ENCODE measurements around the gene DRC3. TPM values are rescaled to one million over a fixed set of nuclear protein-coding genes. Genes with fewer than 3 reads are reported as not detected.
A peak's percentile ranks its signal among the peaks of the same experiment; 100 is the strongest.
"Not testable (repeated sequence)": the region's sequence is repeated elsewhere in the genome, so short reads cannot be mapped to it uniquely, and the experiment has no call there.

Gene DRC3
- polyA plus RNA-seq, 3 donors from 2014 or later: 0.52 to 2.1 TPM; not detected in 1

DNA sequence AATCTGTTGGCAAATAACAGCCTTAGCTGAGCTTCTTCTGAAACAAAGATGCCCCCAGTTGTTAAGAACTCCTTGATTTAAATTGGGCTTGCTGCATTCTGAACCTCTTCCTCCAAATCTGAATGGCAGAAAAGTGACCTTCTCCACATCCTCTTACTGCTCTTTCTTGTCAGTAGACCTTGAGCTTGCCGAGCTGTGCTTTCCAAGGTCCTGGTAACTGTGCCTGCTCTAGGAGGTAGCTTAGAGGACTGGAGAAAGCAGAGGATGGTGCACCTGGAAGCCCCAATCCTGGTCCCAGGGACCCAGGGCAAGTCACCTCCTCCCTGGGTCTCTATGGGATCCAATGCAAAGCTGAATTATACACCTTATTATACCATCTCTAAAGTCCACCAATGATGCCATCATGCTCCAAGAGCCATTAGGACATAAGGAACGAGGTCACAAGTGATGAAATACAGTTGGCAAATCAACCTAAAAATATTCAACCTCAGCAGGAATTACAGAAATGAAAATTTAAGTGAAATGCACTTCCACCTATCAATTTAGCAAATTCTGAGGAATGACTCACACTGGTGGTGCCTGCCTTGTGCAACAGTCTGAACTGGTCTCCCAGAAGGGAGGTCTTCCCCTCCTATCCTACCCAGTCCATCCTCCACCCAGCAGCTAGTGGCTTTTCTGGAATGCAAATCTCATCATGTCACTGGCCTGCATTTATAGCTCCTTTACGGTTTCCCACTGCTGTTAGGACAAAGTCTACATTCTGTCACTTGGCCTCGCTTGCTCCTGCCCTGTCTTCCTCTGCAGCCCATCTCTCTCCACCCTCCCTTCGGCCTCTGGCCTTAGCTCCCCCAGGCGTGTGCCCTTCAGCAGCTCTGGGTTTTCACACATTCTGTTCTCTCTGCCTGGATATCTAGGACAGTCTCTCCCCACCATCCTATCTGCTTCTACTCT, 37.1 kb upstream of the DRC3 start:
- peaks cover 20 to 24% of the 10 kb centered on the region in 2 donors for H3K4me1 Mint-ChIP-seq
- DNase-seq: no peak
- peak overlapping the region in 5 of 6 donors; percentile 2 to 67 (median 10) for H3K27ac Mint-ChIP-seq
- H3K4me3 Mint-ChIP-seq: peak overlapping the region in 1 of 5 donors; percentile 31
- H3K27me3 Mint-ChIP-seq (ENCODE audit: low read depth in 3 of 3): peaks cover 0 to 1% (median 0%) of the 10 kb centered on the region in 3 donors
- no peaks in the 10 kb centered on the region for H3K9me3 Mint-ChIP-seq
- no peaks in the 10 kb centered on the region for H3K36me3 Mint-ChIP-seq

DNA sequence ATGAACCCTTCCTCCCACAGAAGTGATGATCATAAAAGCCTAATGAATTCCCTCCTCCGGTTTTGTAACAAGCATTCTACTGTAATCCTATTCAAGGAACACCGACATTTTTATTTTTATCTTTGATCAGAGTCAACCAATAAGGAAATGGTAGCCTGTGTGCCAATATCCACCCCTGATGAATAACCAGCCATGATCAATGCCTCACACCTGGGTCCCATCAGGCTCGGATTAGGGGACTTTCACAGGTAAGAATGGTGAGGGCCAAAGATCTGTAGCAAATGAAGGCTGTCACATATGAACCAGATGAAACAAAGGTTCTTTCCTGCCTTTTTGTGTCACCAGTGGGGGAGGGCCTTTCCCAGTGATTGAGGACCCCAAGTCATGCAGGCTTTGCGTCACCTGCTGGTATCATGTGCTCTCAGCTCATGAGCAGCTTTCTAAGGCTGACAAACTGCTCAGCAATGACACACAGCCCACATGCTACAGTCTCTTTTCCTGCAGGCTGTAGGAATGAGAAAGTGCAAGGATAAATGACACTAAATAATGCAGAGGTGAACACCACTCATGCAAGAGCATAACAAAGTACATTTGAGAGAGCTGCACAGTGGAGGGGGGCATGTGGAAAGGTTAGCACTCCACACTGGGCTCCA, 35.3 kb upstream of the DRC3 start:
- Mint-ChIP-seq H3K9me3 (no peaks in the 10 kb centered on the region), H3K4me1 (peaks cover 20 to 24% of the 10 kb centered on the region in 2 donors), H3K27me3 (ENCODE audit: low read depth in 3 of 3) (peaks cover 0 to 1% (median 0%) of the 10 kb centered on the region in 3 donors), H3K4me3 (no peak overlapping the region), H3K27ac (no peak overlapping the region), H3K36me3 (no peaks in the 10 kb centered on the region)
- DNase-seq: no peak

DNA sequence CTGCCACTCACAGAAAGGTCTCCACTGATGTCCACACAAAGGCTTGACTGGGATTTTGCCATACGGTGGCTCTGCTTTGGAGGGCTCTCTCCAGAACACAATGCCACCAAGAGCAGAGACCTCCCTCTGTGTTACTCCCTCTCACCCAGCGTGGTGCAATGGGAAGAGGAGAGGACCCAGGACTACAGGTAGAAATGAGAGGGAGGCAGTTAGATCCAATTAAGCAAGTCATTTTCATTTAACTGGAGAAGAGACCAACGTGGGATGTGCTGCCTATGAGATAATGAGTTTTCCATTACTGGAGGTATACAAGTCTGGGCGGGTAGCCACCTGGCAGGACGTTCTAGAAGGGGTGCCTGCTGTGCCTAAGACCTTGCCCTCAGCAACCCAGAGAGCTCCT, 34.7 kb upstream of the DRC3 start:
- no peak for DNase-seq
- no peak overlapping the region for H3K4me3 Mint-ChIP-seq
- no peaks in the 10 kb centered on the region for H3K9me3 Mint-ChIP-seq
- peaks cover 20 to 25% of the 10 kb centered on the region in 2 donors for H3K4me1 Mint-ChIP-seq
- peaks cover 0 to 1% (median 0%) of the 10 kb centered on the region in 3 donors for H3K27me3 Mint-ChIP-seq (ENCODE audit: low read depth in 3 of 3)
- no peak overlapping the region for H3K27ac Mint-ChIP-seq
- H3K36me3 Mint-ChIP-seq: no peaks in the 10 kb centered on the region

DNA sequence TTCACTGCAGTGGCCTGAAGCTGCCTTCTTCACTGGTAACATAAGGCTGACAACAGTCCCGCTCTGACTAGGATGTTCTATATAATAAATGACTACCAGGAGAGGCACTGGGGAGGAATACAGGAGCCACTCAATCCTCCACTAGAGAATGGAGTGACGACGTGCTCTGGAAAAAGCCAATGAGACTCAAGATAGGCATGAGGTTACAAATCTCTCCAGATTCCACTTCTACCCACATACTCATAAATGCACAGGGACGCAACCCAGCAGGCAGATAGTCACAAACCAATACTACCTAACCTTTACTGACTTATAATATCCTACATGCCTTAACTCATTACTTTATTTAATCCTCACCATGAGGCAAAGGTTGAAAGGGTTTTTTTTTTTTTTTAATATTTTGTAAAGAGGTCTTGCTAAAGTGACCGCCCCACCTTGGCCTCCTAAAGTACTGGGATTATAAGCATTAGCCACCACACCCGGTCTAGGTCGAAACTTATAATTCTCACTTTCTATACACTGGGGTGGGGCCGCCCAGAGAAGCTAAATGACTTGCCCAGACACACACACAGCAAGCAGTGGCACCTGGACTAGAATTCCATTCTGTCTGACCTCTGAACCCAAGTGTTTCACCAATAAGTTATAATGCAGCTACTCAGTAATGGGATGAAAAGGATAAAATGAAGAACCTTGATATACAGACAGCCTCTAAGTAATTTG, 34.1 kb upstream of the DRC3 start:
- Mint-ChIP-seq H3K4me3 (no peak overlapping the region), H3K4me1 (peaks cover 20 to 31% of the 10 kb centered on the region in 2 donors), H3K9me3 (no peaks in the 10 kb centered on the region), H3K27ac (no peak overlapping the region), H3K36me3 (no peaks in the 10 kb centered on the region), H3K27me3 (ENCODE audit: low read depth in 3 of 3) (peaks cover 0 to 1% (median 0%) of the 10 kb centered on the region in 3 donors)
- no peak for DNase-seq

DNA sequence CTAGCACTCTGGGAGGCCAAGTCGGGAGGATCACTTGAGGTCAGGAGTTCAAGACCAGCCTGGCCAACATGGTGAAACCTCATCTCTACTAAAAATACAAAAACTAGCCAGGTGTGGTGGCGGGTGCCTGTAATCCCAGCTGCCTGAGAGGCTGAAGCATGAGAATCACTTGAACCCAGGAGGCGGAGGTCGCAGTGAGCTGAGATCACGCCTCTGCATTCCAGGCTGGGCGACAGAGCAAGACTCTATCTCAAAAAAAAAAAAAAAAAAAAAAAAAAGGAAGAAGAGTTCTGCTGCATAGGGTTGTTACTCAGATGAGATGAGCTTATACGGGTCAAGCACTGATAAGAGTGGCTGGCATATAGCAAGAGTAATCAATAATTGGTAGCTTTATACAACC, 32.7 kb upstream of the DRC3 start:
- H3K4me1 Mint-ChIP-seq: peaks cover 17 to 31% of the 10 kb centered on the region in 2 donors
- H3K36me3 Mint-ChIP-seq; H3K27ac Mint-ChIP-seq; H3K4me3 Mint-ChIP-seq; H3K9me3 Mint-ChIP-seq; H3K27me3 Mint-ChIP-seq (ENCODE audit: low read depth in 3 of 3); DNase-seq: not testable (repeated sequence)

DNA sequence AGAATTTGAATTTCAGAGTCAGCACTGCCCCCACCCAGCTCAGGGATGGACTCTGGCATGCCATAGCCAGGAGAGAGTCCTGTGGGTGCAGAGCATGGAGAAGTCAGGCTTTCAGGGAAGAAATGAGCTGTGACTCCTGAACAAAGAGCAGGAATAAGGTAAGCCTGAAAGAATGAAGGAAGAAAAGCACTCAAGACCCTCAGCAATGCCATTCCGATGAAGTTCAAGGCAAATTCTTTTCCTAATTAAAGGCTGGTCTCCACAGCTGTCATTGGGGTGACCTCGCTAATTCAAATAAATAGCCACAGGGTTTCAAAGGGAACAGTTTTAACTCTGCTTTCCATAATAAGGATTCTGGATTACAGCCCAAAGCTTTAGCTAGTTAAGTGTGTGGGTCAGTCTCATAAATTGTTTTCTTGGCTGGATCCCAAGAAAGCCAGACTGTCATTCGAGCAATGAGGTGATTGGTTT, 32.2 kb upstream of the DRC3 start:
- no peaks in the 10 kb centered on the region for H3K9me3 Mint-ChIP-seq
- H3K27ac Mint-ChIP-seq: no peak overlapping the region
- H3K4me1 Mint-ChIP-seq: peaks cover 12 to 26% of the 10 kb centered on the region in 2 donors
- no peak overlapping the region for H3K4me3 Mint-ChIP-seq
- DNase-seq: no peak
- H3K36me3 Mint-ChIP-seq: no peaks in the 10 kb centered on the region
- H3K27me3 Mint-ChIP-seq (ENCODE audit: low read depth in 3 of 3): peaks cover 0 to 1% (median 0%) of the 10 kb centered on the region in 3 donors

DNA sequence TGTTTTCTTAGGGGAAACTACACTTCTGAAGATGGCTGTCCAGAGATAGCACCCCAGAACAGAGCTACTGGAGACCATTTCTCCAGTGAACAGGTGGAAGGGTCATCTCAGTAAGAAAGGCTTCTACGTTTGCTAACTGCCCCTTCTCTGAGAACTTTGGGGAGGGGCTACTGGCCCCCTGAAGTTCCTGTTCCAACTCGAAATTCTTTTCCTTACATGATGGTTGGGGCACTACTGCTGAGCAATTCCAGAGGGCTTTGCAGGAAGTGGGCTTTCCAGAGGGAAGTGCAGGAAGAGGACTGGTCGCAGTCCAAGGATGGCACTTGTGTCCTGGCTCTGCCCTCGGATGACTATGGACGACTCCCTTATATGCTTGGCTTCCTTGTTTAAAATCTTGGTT, 31.6 kb upstream of the DRC3 start:
- peaks cover 7 to 20% of the 10 kb centered on the region in 2 donors for H3K4me1 Mint-ChIP-seq
- DNase-seq: no peak
- no peak overlapping the region for H3K4me3 Mint-ChIP-seq
- peaks cover 0 to under 1% (median 0%) of the 10 kb centered on the region in 3 donors for H3K27me3 Mint-ChIP-seq (ENCODE audit: low read depth in 3 of 3)
- no peaks in the 10 kb centered on the region for H3K9me3 Mint-ChIP-seq
- no peaks in the 10 kb centered on the region for H3K36me3 Mint-ChIP-seq
- no peak overlapping the region for H3K27ac Mint-ChIP-seq

DNA sequence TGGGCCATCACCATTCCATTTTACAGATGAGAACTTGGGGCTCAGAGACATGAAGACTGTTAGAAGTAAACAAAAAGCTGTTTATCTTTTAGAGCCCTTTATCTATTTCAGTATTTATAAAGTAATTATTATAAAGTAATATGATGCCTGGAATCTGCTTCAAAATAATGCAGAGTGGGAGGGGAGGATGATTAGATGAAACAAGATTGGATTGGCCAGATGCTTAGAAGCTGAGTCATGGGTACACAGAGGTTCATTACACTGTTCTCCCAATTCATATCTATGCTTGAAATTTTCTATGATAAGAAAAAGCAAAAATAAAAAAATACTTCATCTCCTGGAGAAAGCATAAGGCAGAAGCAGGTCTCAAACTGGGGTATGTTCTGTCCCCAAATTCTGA, 29.8 kb upstream of the DRC3 start:
- H3K27ac Mint-ChIP-seq: no peak overlapping the region

DNA sequence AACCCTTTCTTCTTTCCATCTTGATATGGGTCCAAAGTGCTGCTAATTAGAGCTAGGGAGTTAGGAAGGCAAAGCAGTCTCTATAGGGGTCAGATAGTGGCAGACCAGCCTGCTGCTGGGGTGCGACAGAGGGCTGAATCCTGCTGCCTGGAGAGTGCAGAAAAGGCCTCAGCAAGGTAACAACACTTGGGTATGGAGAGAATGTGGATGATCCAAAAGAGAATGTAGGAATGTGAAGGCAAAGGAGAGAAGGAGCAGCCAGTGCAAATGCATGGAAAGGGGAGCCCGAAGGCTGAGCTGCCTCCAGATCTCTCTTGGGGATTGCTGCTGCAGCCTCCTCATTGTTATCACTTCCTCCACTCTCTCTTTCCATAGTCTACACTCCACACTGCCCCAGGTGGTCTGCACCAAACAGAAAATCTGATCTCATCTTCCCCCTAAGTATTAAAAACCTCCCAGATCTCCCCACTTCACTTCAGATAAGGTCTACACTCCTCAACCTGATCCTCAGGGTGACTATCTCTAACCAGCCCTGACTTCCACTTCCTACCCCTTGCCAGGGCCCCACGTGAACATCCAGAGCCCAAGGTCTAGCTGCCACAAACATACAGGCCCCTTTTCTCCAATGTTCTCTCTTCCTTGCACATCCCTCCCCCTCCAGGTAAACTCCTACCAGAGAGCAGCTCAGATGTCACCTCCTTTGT, 29.2 kb upstream of the DRC3 start:
- H3K4me1 Mint-ChIP-seq: peaks cover 0 to 11% of the 10 kb centered on the region in 2 donors
- no peak overlapping the region for H3K4me3 Mint-ChIP-seq
- no peaks in the 10 kb centered on the region for H3K36me3 Mint-ChIP-seq
- no peak for DNase-seq
- no peak overlapping the region for H3K27ac Mint-ChIP-seq
- peaks cover 0 to 2% (median 0%) of the 10 kb centered on the region in 3 donors for H3K27me3 Mint-ChIP-seq (ENCODE audit: low read depth in 3 of 3)
- H3K9me3 Mint-ChIP-seq: no peaks in the 10 kb centered on the region

More for the DNA sequence above, 29.8 kb upstream of the DRC3 start:
- no peak for DNase-seq
- Mint-ChIP-seq H3K27me3 (ENCODE audit: low read depth in 3 of 3) (no peaks in the 10 kb centered on the region), H3K4me1 (peaks cover 0 to 11% of the 10 kb centered on the region in 2 donors), H3K4me3 (no peak overlapping the region), H3K9me3 (no peaks in the 10 kb centered on the region), H3K36me3 (no peaks in the 10 kb centered on the region)

DNA sequence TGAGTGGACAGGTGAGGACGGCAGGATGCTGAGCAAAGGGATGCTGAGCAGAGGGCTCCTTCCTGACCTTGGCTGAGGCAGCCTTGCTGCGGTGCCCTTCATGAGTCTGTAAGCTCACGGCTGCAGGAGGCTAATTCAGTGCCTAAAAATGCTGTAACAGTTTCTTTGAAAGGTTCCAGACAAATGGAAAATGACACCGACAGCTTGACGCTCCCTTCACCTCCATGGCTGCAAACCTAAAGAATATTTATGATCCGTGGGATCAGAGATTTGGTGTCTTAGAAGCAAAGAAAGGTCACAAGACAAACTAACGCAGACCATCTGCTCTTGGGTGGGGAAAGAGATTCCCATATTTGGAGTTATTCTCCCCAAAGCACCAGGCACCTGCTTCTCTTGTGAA, 28.4 kb upstream of the DRC3 start:
- Mint-ChIP-seq H3K27ac (no peak overlapping the region), H3K9me3 (no peaks in the 10 kb centered on the region), H3K4me3 (no peak overlapping the region), H3K36me3 (no peaks in the 10 kb centered on the region), H3K4me1 (peaks cover 0 to 11% of the 10 kb centered on the region in 2 donors), H3K27me3 (ENCODE audit: low read depth in 3 of 3) (peaks cover 0 to 2% (median 0%) of the 10 kb centered on the region in 3 donors)
- DNase-seq: no peak

DNA sequence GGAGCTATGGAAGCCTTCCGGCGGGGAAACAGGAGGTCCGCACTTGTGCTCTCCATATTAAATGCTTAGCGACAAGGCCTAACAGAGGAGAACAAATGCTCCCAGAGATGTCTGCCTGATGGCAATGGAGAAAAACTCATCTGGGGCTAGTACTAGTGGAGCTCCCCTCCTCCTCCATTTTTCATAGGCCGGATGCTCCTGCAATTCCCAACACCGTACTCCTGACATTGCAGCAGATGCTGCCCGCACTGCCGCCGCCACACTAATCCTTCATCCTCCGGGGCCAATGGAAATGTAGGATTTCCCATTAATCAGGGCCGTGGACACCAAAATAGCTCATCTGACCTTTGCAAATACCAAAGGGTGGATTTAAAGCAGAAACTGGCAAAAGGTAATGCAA, 27.9 kb upstream of the DRC3 start:
- DNase-seq: no peak
- Mint-ChIP-seq H3K36me3 (no peaks in the 10 kb centered on the region), H3K9me3 (no peaks in the 10 kb centered on the region), H3K4me3 (no peak overlapping the region), H3K27ac (no peak overlapping the region), H3K27me3 (ENCODE audit: low read depth in 3 of 3) (peaks cover 0 to 2% (median 0%) of the 10 kb centered on the region in 3 donors), H3K4me1 (peaks cover 0 to 11% of the 10 kb centered on the region in 2 donors)

DNA sequence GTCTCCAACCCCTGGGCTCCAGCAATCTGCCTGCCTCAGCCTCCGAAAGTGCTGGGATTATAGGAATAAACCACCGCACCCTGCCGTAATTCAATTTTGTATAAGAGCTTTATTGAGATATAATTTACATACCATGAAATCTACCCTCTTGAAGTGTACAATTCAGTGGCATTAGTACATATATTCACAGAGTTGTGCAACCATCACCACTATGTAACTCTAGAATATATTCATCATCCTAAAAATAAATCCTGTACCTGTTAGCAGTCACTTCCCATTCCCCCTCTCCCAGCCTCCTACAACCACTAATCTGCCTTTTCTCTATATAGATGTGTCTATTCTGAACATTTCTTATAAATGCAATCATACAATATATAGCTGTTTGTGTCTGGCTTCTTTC, 26.6 kb upstream of the DRC3 start:
- H3K27me3 Mint-ChIP-seq (ENCODE audit: low read depth in 3 of 3): peaks cover 0 to 2% (median 0%) of the 10 kb centered on the region in 3 donors
- no peak overlapping the region for H3K4me3 Mint-ChIP-seq
- no peak for DNase-seq
- H3K4me1 Mint-ChIP-seq: peaks cover 0 to 11% of the 10 kb centered on the region in 2 donors
- no peak overlapping the region for H3K27ac Mint-ChIP-seq
- no peaks in the 10 kb centered on the region for H3K36me3 Mint-ChIP-seq
- no peaks in the 10 kb centered on the region for H3K9me3 Mint-ChIP-seq

DNA sequence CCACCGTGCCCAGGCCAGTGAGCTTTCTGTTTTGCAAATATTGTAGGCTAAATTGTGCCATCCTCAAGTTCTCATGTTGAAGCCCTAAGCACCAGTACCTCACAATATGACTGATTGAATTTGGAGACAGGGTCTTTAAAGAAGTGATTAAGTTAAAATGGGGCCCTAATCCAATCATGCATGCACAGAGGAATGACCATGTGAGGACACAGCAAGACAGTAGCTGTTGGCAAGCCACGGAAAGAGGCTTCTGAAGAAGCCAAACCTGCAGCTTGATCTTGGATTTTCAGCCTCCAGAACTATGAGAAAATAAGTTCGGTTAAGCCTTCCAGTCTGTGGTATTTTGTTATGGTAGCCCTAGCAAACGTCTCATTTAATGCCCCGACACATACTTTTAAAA, 25.4 kb upstream of the DRC3 start:
- Mint-ChIP-seq H3K4me1 (peaks cover 0 to 11% of the 10 kb centered on the region in 2 donors), H3K27me3 (ENCODE audit: low read depth in 3 of 3) (peaks cover 0 to 2% (median 0%) of the 10 kb centered on the region in 3 donors), H3K9me3 (no peaks in the 10 kb centered on the region), H3K36me3 (no peaks in the 10 kb centered on the region), H3K4me3 (no peak overlapping the region), H3K27ac (no peak overlapping the region)
- DNase-seq: no peak

All from immature natural killer cell (primary cell).